22Rv1 (cell line): ENCODE measurements around the gene MCU.

ENCODE experiments used
- CTCF ChIP-seq: fragments of 450-650 bp; IDR thresholded peaks from 2 replicates; pipeline ENCODE4 v1.5.1; 2017; ENCODE audit warnings: mild to moderate bottlenecking
- ZFX ChIP-seq: fragments of 450-650 bp; IDR thresholded peaks from 2 replicates; pipeline ENCODE4 v1.6.1; 2017; ENCODE audit warnings: antibody characterized with exemption, borderline replicate concordance

DNA sequence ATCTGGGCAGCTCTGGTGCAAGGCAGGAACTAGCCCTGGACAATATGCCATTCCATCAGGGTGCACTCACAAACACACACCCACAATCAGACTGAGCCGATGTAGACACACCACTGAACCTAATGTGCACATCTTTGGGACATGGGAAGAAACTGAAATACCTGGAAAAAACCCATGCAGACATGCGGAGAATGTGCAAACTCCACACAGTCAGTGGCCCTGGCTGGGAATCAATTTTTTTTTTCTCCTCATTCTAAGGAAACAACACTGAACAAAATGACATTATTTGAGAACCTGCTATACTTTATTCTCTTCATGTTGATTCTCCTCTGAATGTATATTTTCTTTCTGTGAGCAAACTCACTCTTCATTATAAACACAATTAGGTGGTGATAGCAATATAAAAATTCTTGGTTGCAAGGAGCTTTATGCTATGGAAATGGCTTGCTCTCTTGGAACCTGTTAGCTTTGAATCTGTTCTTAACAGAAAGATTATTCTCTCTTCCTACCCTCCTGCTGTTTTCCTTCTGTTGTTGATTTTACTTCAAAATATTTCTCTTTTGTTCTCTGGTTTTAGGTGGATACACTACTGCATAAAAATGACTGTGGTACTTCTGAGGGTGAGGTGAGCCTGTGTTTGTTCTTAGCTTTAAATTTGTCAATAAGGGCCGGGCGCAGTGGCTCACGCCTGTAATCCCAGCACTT, 33.1 kb upstream of the MCU start:
- TF ChIP-seq CTCF (no peak), ZFX (no peak)
